HL-60 (cell line): Measurements from ENCODE around the gene RAD23A.

Experiments
- POLR2AphosphoS5 ChIP-seq: IDR thresholded peaks from 2 replicates; pipeline ENCODE4 v1.6.1; 2012; ENCODE audit warnings: low read depth
- TF ChIP-seq, protein P1 (sequence below): IDR thresholded peaks from one replicate; pipeline ENCODE4 v1.5.1; 2011; ENCODE audit warnings: low read length, control low read depth, inconsistent platforms; ENCODE audit not compliant: insufficient read depth

DNA sequence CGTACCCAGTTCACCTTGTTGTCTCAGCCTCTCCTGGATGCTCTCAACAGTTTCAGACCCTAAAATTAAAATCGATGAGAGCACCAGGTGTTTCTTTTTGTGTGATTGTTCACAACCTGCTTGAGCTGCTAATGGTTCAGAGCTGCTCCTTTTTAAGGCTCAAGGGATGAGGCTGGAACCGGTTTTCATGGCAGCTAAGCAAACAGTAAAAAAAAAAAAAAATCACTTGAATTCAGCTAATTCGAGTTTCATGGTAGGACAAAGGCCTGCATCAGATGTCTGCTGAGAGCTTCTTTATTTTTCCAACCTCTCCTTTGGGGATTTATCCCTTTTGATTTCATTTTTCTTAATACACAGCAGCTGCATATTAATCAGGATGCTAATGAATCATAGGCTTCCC lies 33.1 kb upstream of the RAD23A start:
- TF ChIP-seq, protein P1, sequence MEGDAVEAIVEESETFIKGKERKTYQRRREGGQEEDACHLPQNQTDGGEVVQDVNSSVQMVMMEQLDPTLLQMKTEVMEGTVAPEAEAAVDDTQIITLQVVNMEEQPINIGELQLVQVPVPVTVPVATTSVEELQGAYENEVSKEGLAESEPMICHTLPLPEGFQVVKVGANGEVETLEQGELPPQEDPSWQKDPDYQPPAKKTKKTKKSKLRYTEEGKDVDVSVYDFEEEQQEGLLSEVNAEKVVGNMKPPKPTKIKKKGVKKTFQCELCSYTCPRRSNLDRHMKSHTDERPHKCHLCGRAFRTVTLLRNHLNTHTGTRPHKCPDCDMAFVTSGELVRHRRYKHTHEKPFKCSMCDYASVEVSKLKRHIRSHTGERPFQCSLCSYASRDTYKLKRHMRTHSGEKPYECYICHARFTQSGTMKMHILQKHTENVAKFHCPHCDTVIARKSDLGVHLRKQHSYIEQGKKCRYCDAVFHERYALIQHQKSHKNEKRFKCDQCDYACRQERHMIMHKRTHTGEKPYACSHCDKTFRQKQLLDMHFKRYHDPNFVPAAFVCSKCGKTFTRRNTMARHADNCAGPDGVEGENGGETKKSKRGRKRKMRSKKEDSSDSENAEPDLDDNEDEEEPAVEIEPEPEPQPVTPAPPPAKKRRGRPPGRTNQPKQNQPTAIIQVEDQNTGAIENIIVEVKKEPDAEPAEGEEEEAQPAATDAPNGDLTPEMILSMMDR, result no peak
- TF ChIP-seq POLR2AphosphoS5, result no peak
